Measurements from ENCODE around the gene BHMT. TPM values are rescaled to one million over a fixed set of nuclear protein-coding genes. Genes with fewer than 3 reads are reported as not detected.
A peak's percentile ranks its signal among the peaks of the same experiment; 100 is the strongest.

The BHMT gene
- total and polyA plus RNA-seq, 7 donors, result 0.12 TPM; not detected in 6

DNA sequence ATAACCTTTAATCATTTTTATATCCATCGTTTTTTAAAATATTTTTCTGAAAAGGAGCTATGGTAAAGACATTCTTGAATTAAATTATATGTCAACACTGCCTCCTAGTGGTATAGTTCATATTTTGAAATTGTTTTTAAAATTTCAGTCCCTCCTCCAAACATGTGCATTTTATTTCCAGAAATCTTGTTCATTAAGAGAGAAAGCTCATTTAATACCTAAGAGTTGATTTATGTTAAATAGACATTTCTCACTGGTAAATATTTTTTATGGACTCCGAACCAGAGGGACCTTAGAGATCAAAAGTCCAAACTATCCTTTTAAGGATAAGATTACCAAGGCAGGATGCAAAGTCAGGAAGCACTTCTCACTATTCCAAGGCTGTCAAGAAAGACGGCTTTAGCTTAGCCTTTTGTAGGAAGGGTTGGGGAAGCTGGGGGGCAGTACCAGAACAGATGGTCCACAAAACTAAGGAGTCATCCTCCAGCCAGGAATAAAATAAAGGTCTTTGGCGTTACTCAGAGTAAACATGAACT is 21.6 kb downstream of the BHMT start:
- Histone ChIP-seq H3K36me3 (ENCODE audit: insufficient read depth in 1 of 2, low read depth in 1 of 2) (no peaks in the 10 kb centered on the region), H3K4me3 (peak overlapping the region; percentile 57), H3K9me3 (no peaks in the 10 kb centered on the region), H3K27ac (peak overlapping the region; percentile 44), H3K27me3 (ENCODE audit: insufficient read depth in 3 of 3, low read length in 2 of 3) (no peaks in the 10 kb centered on the region), H3K4me1 (peaks cover 2% of the 10 kb centered on the region)
- no peak for DNase-seq
- intact Hi-C loops (cut with DNase I), result loop anchor here in 1 of 2 donors (1.0 to 10.0 kb wide), 2 partner anchors 112 to 332 kb away; no protein-coding TSS in a partner anchor
- 3 to 8% (median 5%) methylated on average over 4 of the region's 4 CpGs for WGBS, 3 donors
- peak; percentile 59 for TF ChIP-seq CTCF (IDR thresholded peaks at IDR 0.05)
- ATAC-seq, result peak in 2 of 4 donors; percentile 43 to 81

- intact Hi-C loops (cut with DNase I), result loop anchor here (1.0 to 10.0 kb wide), 3 partner anchors 107 to 331 kb away; no protein-coding TSS in a partner anchor
- no peaks in the 10 kb centered on the region for H3K9me3 ChIP-seq
- H3K4me1 ChIP-seq, result peaks cover 2% of the 10 kb centered on the region
- peak overlapping the region; percentile 57 for H3K4me3 ChIP-seq
- no peaks in the 10 kb centered on the region for H3K36me3 ChIP-seq (ENCODE audit: insufficient read depth in 1 of 2, low read depth in 1 of 2)
- TF ChIP-seq CTCF (IDR thresholded peaks at IDR 0.05), result peak; percentile 67
- H3K27me3 ChIP-seq (ENCODE audit: insufficient read depth in 3 of 3, low read length in 2 of 3), result no peaks in the 10 kb centered on the region
- peak; percentile 49 to 70 for DNase-seq
- H3K27ac ChIP-seq, result peak overlapping the region; percentile 44
- ATAC-seq, result peak; percentile 34 to 91 (median 74)
- WGBS, 3 donors, result 5 to 7% (median 5%) methylated on average over 10 to 11 of the region's 11 CpGs
Measured at GRCh38 chr5:79133657-79134451, 22.2 kb downstream of the BHMT start.

DNA sequence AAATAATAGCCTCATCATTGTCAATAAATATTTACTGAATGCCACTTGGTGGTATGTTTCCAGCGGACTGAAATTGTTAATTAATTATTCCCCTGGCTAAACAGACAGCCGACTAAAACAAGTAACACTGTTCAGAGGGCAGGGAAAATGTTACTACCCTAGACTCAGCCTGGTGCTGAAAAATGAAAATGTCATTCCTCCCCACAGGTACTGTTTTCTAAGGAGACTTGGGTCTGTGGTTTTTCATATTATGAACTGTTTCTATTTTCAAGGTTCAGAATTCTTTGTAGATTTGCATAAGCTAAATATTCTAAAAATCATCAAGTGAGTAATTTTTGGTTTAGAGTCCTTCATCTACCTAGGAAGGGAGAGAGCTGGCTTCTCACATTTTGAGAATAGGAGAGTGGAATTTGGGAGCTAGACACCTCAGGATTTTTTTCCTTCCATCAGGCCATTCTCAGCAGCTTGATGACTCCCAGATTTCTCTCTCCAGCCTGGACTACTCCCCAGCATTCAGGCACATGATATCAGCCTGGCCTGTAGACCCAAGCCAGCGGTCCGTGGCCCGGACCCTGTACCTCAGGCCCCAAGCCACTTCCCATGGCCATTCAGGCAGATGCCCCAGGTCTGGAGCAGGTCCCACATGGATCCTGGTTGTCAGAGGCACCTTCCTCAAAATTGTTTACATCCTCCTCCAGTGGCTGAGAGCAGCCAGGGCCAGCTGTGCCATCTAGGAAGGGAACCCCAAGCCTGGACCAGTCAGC is 24.4 kb downstream of the BHMT start:
- no peaks in the 10 kb centered on the region for H3K36me3 ChIP-seq (ENCODE audit: insufficient read depth in 1 of 2, low read depth in 1 of 2)
- peaks cover 3% of the 10 kb centered on the region for H3K9me3 ChIP-seq
- H3K4me1 ChIP-seq, result peaks cover 2% of the 10 kb centered on the region
- DNase-seq, result no peak
- no peak for ATAC-seq
- 87 to 92% (median 89%) methylated on average over 5 of the region's 5 CpGs for WGBS, 3 donors
- no peaks in the 10 kb centered on the region for H3K27me3 ChIP-seq (ENCODE audit: insufficient read depth in 3 of 3, low read length in 2 of 3)
- H3K4me3 ChIP-seq, result no peak overlapping the region
- intact Hi-C loops (cut with DNase I), result loop anchor here (2.0 to 10.0 kb wide), 2 partner anchors 109 to 329 kb away; no protein-coding TSS in a partner anchor
- H3K27ac ChIP-seq, result no peak overlapping the region
- TF ChIP-seq CTCF (IDR thresholded peaks at IDR 0.05), result no peak

DNA sequence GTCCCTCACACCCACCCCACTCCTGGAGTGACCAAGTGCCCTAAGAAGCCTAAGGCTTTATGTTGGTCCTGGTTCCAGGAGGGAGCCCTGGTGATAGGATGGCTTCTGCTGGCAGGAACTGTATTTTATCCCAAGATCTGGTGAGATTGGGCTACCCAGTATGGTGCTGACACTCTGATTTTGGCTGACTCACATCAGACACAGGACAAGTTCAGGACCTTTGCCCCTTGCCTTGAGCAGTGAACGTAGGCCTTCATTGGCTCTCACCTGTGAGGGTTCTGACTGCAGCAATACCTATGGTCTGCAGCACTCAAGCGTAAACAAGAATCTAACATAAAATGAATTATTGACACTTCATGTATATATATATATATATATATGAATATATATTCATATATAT is 25.0 kb downstream of the BHMT start:
- no peak for DNase-seq
- Histone ChIP-seq H3K27me3 (ENCODE audit: insufficient read depth in 3 of 3, low read length in 2 of 3) (no peaks in the 10 kb centered on the region), H3K9me3 (peaks cover 4% of the 10 kb centered on the region), H3K4me1 (peaks cover 2% of the 10 kb centered on the region), H3K4me3 (no peak overlapping the region), H3K27ac (no peak overlapping the region), H3K36me3 (ENCODE audit: insufficient read depth in 1 of 2, low read depth in 1 of 2) (no peaks in the 10 kb centered on the region)
- WGBS, 3 donors, result 67 to 96% (median 91%) methylated on average over 2 of the region's 2 CpGs
- ATAC-seq, result no peak
- intact Hi-C loops (cut with DNase I), result loop anchor here in 1 of 2 donors (10.0 kb wide), 1 partner anchor 328 kb away; no protein-coding TSS in a partner anchor
- TF ChIP-seq CTCF (IDR thresholded peaks at IDR 0.05), result no peak

All from psoas muscle (tissue), 8 donors.